GM12865 (cell line): ENCODE results near the gene SPEN.

Experiments
- DNase-seq: peaks from one replicate; pipeline ENCODE4 v3.0.0; 2010; ENCODE audit warnings: low read depth
- H3K4me3 ChIP-seq: 2 replicates; pipeline ENCODE4 v1.5.1; 2011; ENCODE audit warnings: mild to moderate bottlenecking, low read depth, low read length, control low read depth
- CTCF ChIP-seq: IDR thresholded peaks from 2 replicates; pipeline ENCODE4 v1.5.1; 2011; ENCODE audit warnings: low read length, control low read depth, low read depth, inconsistent platforms; ENCODE audit not compliant: insufficient read depth; ENCODE audit errors: missing control alignments

SPEN gene

GRCh38 chr1:15941899-15942660 lies 94.6 kb downstream of the SPEN start:
- no peak for DNase-seq
- TF ChIP-seq CTCF = no peak
- H3K4me3 ChIP-seq = no peak overlapping the region

GRCh38 chr1:15942661-15943327 lies 95.3 kb downstream of the SPEN start:
- no peak for TF ChIP-seq CTCF
- no peak for DNase-seq
- H3K4me3 ChIP-seq = no peak overlapping the region

- no peak for DNase-seq
- H3K4me3 ChIP-seq = no peak overlapping the region
- no peak for TF ChIP-seq CTCF
These were observed 96.0 kb downstream of the SPEN start for GRCh38 chr1:15943328-15943991.

- no peak for TF ChIP-seq CTCF
- no peak overlapping the region for H3K4me3 ChIP-seq
- DNase-seq = no peak
These were observed 96.4 kb downstream of the SPEN start for GRCh38 chr1:15943992-15944307.

- TF ChIP-seq CTCF = no peak
- H3K4me3 ChIP-seq = no peak overlapping the region
- no peak for DNase-seq
These were observed 97.0 kb downstream of the SPEN start for GRCh38 chr1:15944308-15945010.

- no peak overlapping the region for H3K4me3 ChIP-seq
- TF ChIP-seq CTCF = no peak
- no peak for DNase-seq
These were observed 97.7 kb downstream of the SPEN start for GRCh38 chr1:15945011-15945831.
